Mesenchymal stem cell (in vitro differentiated cells and primary cell): Measurements from ENCODE around the gene SKAP1.

Source experiments
- DNase-seq: peaks from one replicate; pipeline ENCODE4 v3.0.0-alpha.2; 2013
- H2AFZ ChIP-seq: one replicate; pipeline ENCODE4 v1.6.1; 2013; ENCODE audit warnings: low read depth, mild to moderate bottlenecking, control low read depth, inconsistent platforms, low read length, moderate library complexity
- H2AK5ac ChIP-seq: 2 replicates; pipeline ENCODE4 v1.6.1; 2013; ENCODE audit warnings: low read length, moderate library complexity, mild to moderate bottlenecking, inconsistent platforms; ENCODE audit not compliant: severe bottlenecking
- H2BK120ac ChIP-seq: one replicate; pipeline ENCODE4 v1.6.1; 2013; ENCODE audit warnings: low read depth, mild to moderate bottlenecking, inconsistent platforms, low read length, moderate library complexity
- H2BK12ac ChIP-seq, 2 experiments: one replicate each; pipeline ENCODE4 v1.6.1; 2013; ENCODE audit warnings: inconsistent platforms in 2 of 2, low read length in 2 of 2, mild to moderate bottlenecking in 2 of 2, moderate library complexity in 2 of 2, control low read depth in 1 of 2
- H2BK15ac ChIP-seq: one replicate; pipeline ENCODE4 v1.6.1; 2013; ENCODE audit warnings: mild to moderate bottlenecking, low read depth, inconsistent platforms; ENCODE audit not compliant: poor library complexity, severe bottlenecking
- H2BK5ac ChIP-seq: 2 replicates; pipeline ENCODE4 v1.6.1; 2013; ENCODE audit warnings: low read depth, mild to moderate bottlenecking, low read length, control low read depth, inconsistent platforms; ENCODE audit not compliant: poor library complexity, severe bottlenecking
- H3K14ac ChIP-seq, 2 experiments: one replicate each; pipeline ENCODE4 v1.6.1; 2013; ENCODE audit warnings: inconsistent platforms in 2 of 2, low read length in 2 of 2, control low read depth in 1 of 2, mild to moderate bottlenecking in 1 of 2, moderate library complexity in 1 of 2
- H3K18ac ChIP-seq, 2 experiments: one replicate each; pipeline ENCODE4 v1.6.1; 2013; ENCODE audit warnings: inconsistent platforms in 2 of 2, low read length in 2 of 2, control low read depth in 1 of 2, low read depth in 1 of 2, mild to moderate bottlenecking in 1 of 2
- H3K23ac ChIP-seq, 2 experiments: one replicate each; pipeline ENCODE4 v1.6.1; 2013; ENCODE audit warnings: inconsistent platforms in 2 of 2, low read length in 2 of 2, mild to moderate bottlenecking in 2 of 2, moderate library complexity in 2 of 2, control low read depth in 1 of 2
- H3K27ac ChIP-seq: 2 replicates; pipeline ENCODE4 v1.5.1; 2013; ENCODE audit warnings: mild to moderate bottlenecking, moderate library complexity, low read length, control low read depth, inconsistent platforms; ENCODE audit not compliant: poor library complexity, severe bottlenecking
- H3K27me3 ChIP-seq, 2 experiments: 2 replicates each; pipeline versions ENCODE4 v1.6.1 to v1.7.0; 2013; ENCODE audit warnings: low read length in 2 of 2, mild to moderate bottlenecking in 2 of 2, moderate library complexity in 2 of 2, control low read depth in 1 of 2, inconsistent platforms in 1 of 2; ENCODE audit not compliant: control insufficient read depth in 1 of 2, insufficient read depth in 1 of 2
- H3K36me3 ChIP-seq, 2 experiments: 2 replicates each; pipeline versions ENCODE4 v1.6.1 to v1.7.0; 2013; ENCODE audit warnings: low read length in 2 of 2, control low read depth in 1 of 2, inconsistent platforms in 1 of 2, low read depth in 1 of 2, mild to moderate bottlenecking in 1 of 2; ENCODE audit not compliant: insufficient read depth in 2 of 2, control insufficient read depth in 1 of 2
- H3K4ac ChIP-seq, 2 experiments: one replicate each; pipeline ENCODE4 v1.6.1; 2013; ENCODE audit warnings: inconsistent platforms in 2 of 2, low read length in 2 of 2, mild to moderate bottlenecking in 2 of 2, moderate library complexity in 2 of 2, control low read depth in 1 of 2, low read depth in 1 of 2
- H3K4me1 ChIP-seq: 2 replicates; pipeline ENCODE4 v1.6.1; 2013; ENCODE audit warnings: low read depth, low read length, control low read depth; ENCODE audit not compliant: control insufficient read depth, insufficient read depth
- H3K4me2 ChIP-seq: 2 replicates; pipeline ENCODE4 v1.6.1; 2013; ENCODE audit warnings: low read length, mild to moderate bottlenecking, inconsistent platforms; ENCODE audit not compliant: poor library complexity, severe bottlenecking
- H3K4me3 ChIP-seq, 2 experiments: 2 replicates each; pipeline versions ENCODE4 v1.5.1 to v1.7.0; 2013; ENCODE audit warnings: low read length in 2 of 2, mild to moderate bottlenecking in 2 of 2, control low read depth in 1 of 2, low read depth in 1 of 2; ENCODE audit not compliant: insufficient read depth in 1 of 2
- H3K79me1 ChIP-seq: replicated peaks from 2 replicates; pipeline ENCODE4 v1.6.1; 2013; ENCODE audit warnings: mild to moderate bottlenecking, control low read depth, low read length, inconsistent platforms; ENCODE audit not compliant: poor library complexity, severe bottlenecking
- H3K9ac ChIP-seq: 2 replicates; pipeline ENCODE4 v1.7.0; 2013; ENCODE audit warnings: mild to moderate bottlenecking, low read length, moderate library complexity
- H3K9me3 ChIP-seq: 2 replicates; pipeline ENCODE4 v1.7.0; 2013; ENCODE audit warnings: mild to moderate bottlenecking, low read length; ENCODE audit not compliant: control insufficient read depth
- H4K8ac ChIP-seq: one replicate; pipeline ENCODE4 v1.6.1; 2013; ENCODE audit warnings: inconsistent platforms, mild to moderate bottlenecking, low read length, moderate library complexity
- H4K91ac ChIP-seq: one replicate; pipeline ENCODE4 v1.6.1; 2013; ENCODE audit warnings: mild to moderate bottlenecking, low read length, inconsistent platforms
- WGBS: methylation state at CpG from one replicate; pipeline ENCODE4 v1.1.7; 2013; ENCODE audit warnings: mixed read lengths; 5-methylcytosine and 5-hydroxymethylcytosine counted together

Gene SKAP1

GRCh38 chr17:48295362-48296288 lies 134.4 kb downstream of the SKAP1 start:
- Histone ChIP-seq H3K9ac (peak overlapping the region; percentile 51), H3K79me1 (no peaks in the 10 kb centered on the region), H3K27ac (no peak overlapping the region), H3K27me3 (peaks cover 4 to 8% of the 10 kb centered on the region in 2 experiments), H4K8ac (no peak overlapping the region), H3K9me3 (no peaks in the 10 kb centered on the region), H3K18ac (no peak overlapping the region), H2AK5ac (no peak overlapping the region), H2AFZ (no peak overlapping the region), H2BK120ac (no peak overlapping the region), H3K36me3 (no peaks in the 10 kb centered on the region), H2BK15ac (no peak overlapping the region), H4K91ac (no peak overlapping the region), H3K23ac (no peak overlapping the region), H3K4me1 (no peaks in the 10 kb centered on the region), H2BK12ac (no peak overlapping the region), H3K14ac (no peak overlapping the region), H3K4me3 (no peak overlapping the region), H2BK5ac (no peak overlapping the region), H3K4me2 (no peak overlapping the region), H3K4ac (no peak overlapping the region)
- 39% methylated on average over 2 of the region's 7 CpGs for WGBS
- DNase-seq: peak; percentile 59

DNA sequence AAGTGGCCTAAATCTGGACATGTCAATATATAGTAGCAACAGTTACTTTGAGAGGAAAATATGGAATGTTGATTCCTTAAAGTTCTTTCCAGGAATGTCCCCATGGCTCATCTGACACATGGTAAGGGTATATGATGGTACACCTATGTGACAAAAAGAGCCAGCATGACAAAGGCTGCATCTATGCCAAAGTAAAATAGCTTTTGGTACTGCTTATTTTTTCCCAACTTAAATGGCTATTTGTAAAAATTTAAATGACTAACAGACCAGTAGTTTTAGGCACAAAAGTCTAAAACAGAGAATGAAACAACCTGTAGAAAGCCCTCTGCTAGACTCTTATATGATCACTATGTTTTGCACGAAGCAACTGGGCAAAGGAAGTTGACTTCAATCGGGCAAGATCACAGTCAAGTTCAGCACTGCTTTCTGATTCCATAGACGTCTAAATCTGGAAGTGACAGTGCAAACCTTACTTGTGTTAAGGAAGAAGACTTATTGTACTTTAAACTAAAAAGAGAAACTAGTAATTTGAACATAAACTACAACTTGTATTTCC lies 135.1 kb downstream of the SKAP1 start:
- Histone ChIP-seq H2BK5ac (no peak overlapping the region), H3K79me1 (no peaks in the 10 kb centered on the region), H3K4ac (no peak overlapping the region), H2AK5ac (no peak overlapping the region), H3K9me3 (no peaks in the 10 kb centered on the region), H3K27ac (no peak overlapping the region), H4K91ac (no peak overlapping the region), H3K27me3 (peaks cover 4 to 8% of the 10 kb centered on the region in 2 experiments), H3K23ac (no peak overlapping the region), H3K14ac (no peak overlapping the region), H3K4me3 (no peak overlapping the region), H3K9ac (peak overlapping the region; percentile 51), H3K36me3 (no peaks in the 10 kb centered on the region), H2BK12ac (no peak overlapping the region), H4K8ac (no peak overlapping the region), H2BK120ac (no peak overlapping the region), H3K18ac (no peak overlapping the region), H2BK15ac (no peak overlapping the region), H2AFZ (no peak overlapping the region), H3K4me1 (no peaks in the 10 kb centered on the region), H3K4me2 (no peak overlapping the region)
- no peak for DNase-seq
- 63% methylated on average over 2 of the region's 3 CpGs for WGBS

GRCh38 chr17:48294020-48294805 lies 135.8 kb downstream of the SKAP1 start:
- DNase-seq: no peak
- H4K91ac ChIP-seq: no peak overlapping the region
- H3K9me3 ChIP-seq: no peaks in the 10 kb centered on the region
- 79% methylated on average over 11 of the region's 12 CpGs for WGBS
- H3K23ac ChIP-seq: no peak overlapping the region
- H4K8ac ChIP-seq: no peak overlapping the region
- H3K4me1 ChIP-seq: no peaks in the 10 kb centered on the region
- no peak overlapping the region for H3K4me2 ChIP-seq
- H3K27me3 ChIP-seq: peaks cover 3 to 4% of the 10 kb centered on the region in 2 experiments
- no peak overlapping the region for H2BK12ac ChIP-seq
- H3K79me1 ChIP-seq: no peaks in the 10 kb centered on the region
- no peak overlapping the region for H3K4me3 ChIP-seq
- no peak overlapping the region for H2BK5ac ChIP-seq
- H2BK120ac ChIP-seq: peak overlapping the region; percentile 15
- no peak overlapping the region for H2AK5ac ChIP-seq
- no peaks in the 10 kb centered on the region for H3K36me3 ChIP-seq
- H2AFZ ChIP-seq: no peak overlapping the region
- H3K18ac ChIP-seq: no peak overlapping the region
- H3K14ac ChIP-seq: no peak overlapping the region
- H3K4ac ChIP-seq: no peak overlapping the region
- no peak overlapping the region for H3K9ac ChIP-seq
- H3K27ac ChIP-seq: no peak overlapping the region
- no peak overlapping the region for H2BK15ac ChIP-seq
